OCI-LY1 (cell line): ENCODE results near the gene KCTD13.

Source experiments
- H2AFZ ChIP-seq: fragments of 200-600 bp; sonication (generic), shearing (Covaris generic); 2 replicates; pipeline ENCODE4 v1.6.0; 2014; ENCODE audit warnings: antibody characterized with exemption, mild to moderate bottlenecking, low read length
- H3F3A ChIP-seq: fragments of 200-600 bp; sonication (generic), shearing (Covaris generic); 2 replicates; pipeline ENCODE4 v1.6.0; 2014; ENCODE audit warnings: mild to moderate bottlenecking, antibody characterized with exemption, low read length, moderate library complexity; ENCODE audit not compliant: insufficient read depth
- H3K27ac ChIP-seq: fragments of 200-600 bp; sonication (generic); 2 replicates; pipeline ENCODE4 v1.5.1; 2014; ENCODE audit warnings: low read length, mixed run types, mild to moderate bottlenecking, low read depth; ENCODE audit not compliant: poor library complexity, severe bottlenecking
- H3K27me3 ChIP-seq: fragments of 200-600 bp; sonication (generic); 2 replicates; pipeline ENCODE4 v1.6.0; 2014; ENCODE audit warnings: antibody characterized with exemption, mild to moderate bottlenecking, low read length, moderate library complexity; ENCODE audit not compliant: insufficient read depth
- H3K36me3 ChIP-seq: fragments of 200-600 bp; sonication (generic); 2 replicates; pipeline ENCODE4 v1.6.1; 2014; ENCODE audit warnings: mild to moderate bottlenecking, antibody characterized with exemption, low read length, moderate library complexity, mixed read lengths; ENCODE audit not compliant: insufficient read depth
- H3K4me1 ChIP-seq: fragments of 200-600 bp; sonication (generic); 2 replicates; pipeline ENCODE4 v1.5.1; 2014; ENCODE audit warnings: mild to moderate bottlenecking, low read length, moderate library complexity; ENCODE audit not compliant: insufficient read depth, severe bottlenecking
- H3K4me2 ChIP-seq: fragments of 200-600 bp; sonication (generic), shearing (Covaris generic); 2 replicates; pipeline ENCODE4 v1.6.1; 2014; ENCODE audit warnings: low read length
- H3K4me3 ChIP-seq: fragments of 200-600 bp; sonication (generic); 2 replicates; pipeline ENCODE4 v1.5.1; 2014; ENCODE audit warnings: low read length, low read depth, mild to moderate bottlenecking, mixed read lengths; ENCODE audit not compliant: poor library complexity, severe bottlenecking
- H3K79me2 ChIP-seq: fragments of 200-600 bp; shearing (Covaris generic); 2 replicates; pipeline ENCODE4 v1.6.1; 2016; ENCODE audit warnings: mixed run types, low read length, mixed read lengths; ENCODE audit not compliant: insufficient read depth
- H3K9ac ChIP-seq: fragments of 200-600 bp; sonication (generic), shearing (Covaris generic); 2 replicates; pipeline ENCODE4 v1.6.1; 2014; ENCODE audit warnings: mild to moderate bottlenecking, low read length, mixed read lengths
- H3K9me2 ChIP-seq: fragments of 200-600 bp; sonication (generic), shearing (Covaris generic); 2 replicates; pipeline ENCODE4 v1.6.1; 2014; ENCODE audit warnings: low read depth, mild to moderate bottlenecking, low read length, mixed read lengths
- H3K9me3 ChIP-seq: fragments of 200-600 bp; shearing (Covaris generic); 2 replicates; pipeline ENCODE4 v1.6.1; 2014; ENCODE audit warnings: low read length, mixed read lengths
- H4K20me1 ChIP-seq: fragments of 200-600 bp; sonication (generic), shearing (Covaris generic); 2 replicates; pipeline ENCODE4 v1.6.0; 2016; ENCODE audit warnings: mild to moderate bottlenecking, low read length; ENCODE audit not compliant: insufficient read depth
- EZH2 ChIP-seq: fragments of 200-600 bp; sonication (generic), shearing (Covaris generic); IDR thresholded peaks from 2 replicates; pipeline ENCODE4 v1.8.0; 2017; ENCODE audit warnings: borderline replicate concordance, mixed run types, mild to moderate bottlenecking, antibody characterized with exemption, low read length, moderate library complexity, mixed read lengths
- TF ChIP-seq, protein P1 (sequence below): fragments of 200-600 bp; sonication (generic), shearing (Covaris generic); IDR thresholded peaks from 2 replicates; pipeline ENCODE4 v1.5.1; 2017; ENCODE audit warnings: mild to moderate bottlenecking, antibody characterized with exemption, low read length, moderate library complexity, mixed read lengths

The KCTD13 gene

DNA sequence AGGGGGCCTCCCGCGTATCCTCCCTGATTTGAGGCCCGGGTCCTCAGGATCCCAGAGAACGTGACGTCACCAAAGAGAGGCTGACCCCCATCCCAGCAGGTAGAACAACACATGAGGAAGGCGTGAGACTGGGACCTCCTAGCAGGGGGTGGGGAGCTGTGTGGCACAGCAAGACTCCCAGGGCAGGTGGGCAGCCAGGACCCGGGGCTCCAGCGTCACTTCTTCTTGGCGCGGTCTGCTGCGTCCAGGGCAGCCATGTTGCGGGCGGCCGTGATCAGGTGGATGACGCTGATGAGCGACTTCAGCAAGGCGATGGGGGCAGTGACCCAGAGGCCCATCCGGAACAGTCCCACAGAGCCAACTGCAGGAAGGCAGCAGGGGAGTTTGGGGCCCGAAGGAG, 67.1 kb downstream of the KCTD13 start:
- no peaks in the 10 kb centered on the region for H3K27me3 ChIP-seq
- H3K4me1 ChIP-seq: peaks cover 16% of the 10 kb centered on the region
- no peak for TF ChIP-seq EZH2
- TF ChIP-seq, protein P1, sequence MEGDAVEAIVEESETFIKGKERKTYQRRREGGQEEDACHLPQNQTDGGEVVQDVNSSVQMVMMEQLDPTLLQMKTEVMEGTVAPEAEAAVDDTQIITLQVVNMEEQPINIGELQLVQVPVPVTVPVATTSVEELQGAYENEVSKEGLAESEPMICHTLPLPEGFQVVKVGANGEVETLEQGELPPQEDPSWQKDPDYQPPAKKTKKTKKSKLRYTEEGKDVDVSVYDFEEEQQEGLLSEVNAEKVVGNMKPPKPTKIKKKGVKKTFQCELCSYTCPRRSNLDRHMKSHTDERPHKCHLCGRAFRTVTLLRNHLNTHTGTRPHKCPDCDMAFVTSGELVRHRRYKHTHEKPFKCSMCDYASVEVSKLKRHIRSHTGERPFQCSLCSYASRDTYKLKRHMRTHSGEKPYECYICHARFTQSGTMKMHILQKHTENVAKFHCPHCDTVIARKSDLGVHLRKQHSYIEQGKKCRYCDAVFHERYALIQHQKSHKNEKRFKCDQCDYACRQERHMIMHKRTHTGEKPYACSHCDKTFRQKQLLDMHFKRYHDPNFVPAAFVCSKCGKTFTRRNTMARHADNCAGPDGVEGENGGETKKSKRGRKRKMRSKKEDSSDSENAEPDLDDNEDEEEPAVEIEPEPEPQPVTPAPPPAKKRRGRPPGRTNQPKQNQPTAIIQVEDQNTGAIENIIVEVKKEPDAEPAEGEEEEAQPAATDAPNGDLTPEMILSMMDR: no peak
- peaks cover 28% of the 10 kb centered on the region for H3K36me3 ChIP-seq
- no peak overlapping the region for H3K9ac ChIP-seq
- no peaks in the 10 kb centered on the region for H3K79me2 ChIP-seq
- H3K9me3 ChIP-seq: no peaks in the 10 kb centered on the region
- H4K20me1 ChIP-seq: no peaks in the 10 kb centered on the region
- H3K27ac ChIP-seq: no peak overlapping the region
- no peak overlapping the region for H3K4me2 ChIP-seq
- H2AFZ ChIP-seq: no peak overlapping the region
- H3K4me3 ChIP-seq: no peak overlapping the region
- H3F3A ChIP-seq: no peaks in the 10 kb centered on the region
- H3K9me2 ChIP-seq: no peaks in the 10 kb centered on the region

- H3K9me2 ChIP-seq: no peaks in the 10 kb centered on the region
- no peaks in the 10 kb centered on the region for H4K20me1 ChIP-seq
- no peak overlapping the region for H2AFZ ChIP-seq
- no peaks in the 10 kb centered on the region for H3K27me3 ChIP-seq
- H3K27ac ChIP-seq: no peak overlapping the region
- no peak overlapping the region for H3K4me2 ChIP-seq
- peaks cover 28% of the 10 kb centered on the region for H3K36me3 ChIP-seq
- H3K9me3 ChIP-seq: no peaks in the 10 kb centered on the region
- no peak overlapping the region for H3K9ac ChIP-seq
- no peaks in the 10 kb centered on the region for H3F3A ChIP-seq
- no peak for TF ChIP-seq EZH2
- TF ChIP-seq, protein P1: no peak
- H3K4me3 ChIP-seq: no peak overlapping the region
- H3K79me2 ChIP-seq: no peaks in the 10 kb centered on the region
- peaks cover 12% of the 10 kb centered on the region for H3K4me1 ChIP-seq
Measured at GRCh38 chr16:29858149-29858849, 67.7 kb downstream of the KCTD13 start.

GRCh38 chr16:29857133-29857760, 68.8 kb downstream of the KCTD13 start:
- TF ChIP-seq EZH2: no peak
- TF ChIP-seq, protein P1: no peak
- no peaks in the 10 kb centered on the region for H3F3A ChIP-seq

More at GRCh38 chr16:29857133-29857760, 68.8 kb downstream of the KCTD13 start:
- H2AFZ ChIP-seq: no peak overlapping the region
- H4K20me1 ChIP-seq: no peaks in the 10 kb centered on the region
- H3K27ac ChIP-seq: no peak overlapping the region
- H3K4me1 ChIP-seq: peaks cover 10% of the 10 kb centered on the region
- no peaks in the 10 kb centered on the region for H3K9me3 ChIP-seq
- H3K4me3 ChIP-seq: no peak overlapping the region
- H3K9me2 ChIP-seq: no peaks in the 10 kb centered on the region
- H3K4me2 ChIP-seq: no peak overlapping the region
- no peaks in the 10 kb centered on the region for H3K79me2 ChIP-seq
- no peaks in the 10 kb centered on the region for H3K27me3 ChIP-seq
- peaks cover 28% of the 10 kb centered on the region for H3K36me3 ChIP-seq
- no peak overlapping the region for H3K9ac ChIP-seq
